K562 (cell line): ENCODE measurements around the gene THAP8. TPM values are rescaled to one million over a fixed set of nuclear protein-coding genes. Genes with fewer than 3 reads are reported as not detected.
A peak's percentile ranks its signal among the peaks of the same experiment; 100 is the strongest.

ENCODE experiments used
- BRF1 ChIP-seq: IDR thresholded peaks from 3 replicates; pipeline ENCODE4 v1.6.1; 2011; ENCODE audit warnings: borderline replicate concordance, mild to moderate bottlenecking; ENCODE audit not compliant: insufficient read length; ENCODE audit errors: extremely low read depth
- BRF2 ChIP-seq: IDR thresholded peaks from 3 replicates; pipeline ENCODE4 v1.6.1; 2011; ENCODE audit warnings: borderline replicate concordance, mild to moderate bottlenecking; ENCODE audit not compliant: insufficient read length, insufficient read depth
- CC2D1A ChIP-seq: fragments of 450-650 bp; IDR thresholded peaks from 2 replicates; pipeline ENCODE4 v1.6.1; 2017; ENCODE audit warnings: mild to moderate bottlenecking
- ELF4 ChIP-seq: fragments of 450-650 bp; formaldehyde crosslinking; IDR thresholded peaks from 2 replicates; pipeline ENCODE4 v1.4.0; 2022; ENCODE audit warnings: missing genetic modification characterization
- KAT7 ChIP-seq: sonication (generic); formaldehyde crosslinking; IDR thresholded peaks from 2 replicates; pipeline ENCODE4 v1.8.0; 2022; ENCODE audit warnings: missing genetic modification reagents, mild to moderate bottlenecking, borderline replicate concordance
- MCM5 ChIP-seq: fragments of 450-650 bp; IDR thresholded peaks from 2 replicates; pipeline ENCODE4 v1.6.1; 2016; ENCODE audit warnings: low read depth
- MIER1 ChIP-seq: fragments of 450-650 bp; IDR thresholded peaks from 2 replicates; pipeline ENCODE4 v1.6.1; 2016; ENCODE audit warnings: antibody characterized with exemption, mild to moderate bottlenecking, low read depth
- MYC ChIP-seq, 2 experiments: fragments of 250-450 bp in 1 of 2; sonication (Bioruptor Pico) in 1 of 2; IDR thresholded peaks; 2 replicates each; pipeline versions ENCODE4 v1.5.1 to v1.6.1; 2012 to 2021; ENCODE audit warnings: low read depth in 2 of 2, borderline replicate concordance in 1 of 2, improper control_type of control experiment in 1 of 2, low read length in 1 of 2, mild to moderate bottlenecking in 1 of 2, moderate library complexity in 1 of 2
- PKNOX1 ChIP-seq: fragments of 450-650 bp; IDR thresholded peaks from 2 replicates; pipeline ENCODE4 v1.6.1; 2016
- ZNF318 ChIP-seq, 2 experiments: fragments of 450-650 bp; IDR thresholded peaks; 2 replicates each; pipeline ENCODE4 v1.6.1; 2016; ENCODE audit warnings: mild to moderate bottlenecking in 2 of 2, borderline replicate concordance in 1 of 2, low read depth in 1 of 2, moderate library complexity in 1 of 2
- polyA plus RNA-seq, 8 experiments: library from polyadenylated mRNA; depleted of rRNA in 4 of 8; stranded (reverse) in 5 of 8; unstranded in 3 of 8; fragments of >200 nt; fragmentation: Nextera tagmentation in 2 of 8; fragmentation: Illumina TruSeq in 1 of 8; extraction: Ambion mirVana in 2 of 8; extraction: Trizol in 1 of 8; gene quantifications; 2 replicates each; pipeline versions ENCODE4 v1.2.1 to v1.2.3, GENCODE V29; 2011 to 2014; ENCODE audit warnings: inconsistent platforms in 1 of 8, missing spikeins in 1 of 8
- total RNA-seq, 7 experiments: library from RNA; depleted of rRNA in 6 of 7; stranded (reverse); fragments of >200 nt in 6 of 7; fragmentation: Illumina TruSeq in 2 of 7; extraction: Trizol in 2 of 7; gene quantifications; 2 replicates each; pipeline versions ENCODE4 v1.2.1 to v1.2.3, GENCODE V29; 2011 to 2021; ENCODE audit warnings: low replicate concordance in 1 of 7

The THAP8 gene
- total and polyA plus RNA-seq, 9 of the 15 experiments (the other 6 are each of a cell fraction or from before 2014, with no cell fraction given) = 0.11 to 2.0 (median 0.94) TPM

GRCh38 chr19:36014012-36014924 lies 39.8 kb downstream of the THAP8 start, which contains the start of gene ALKBH6 (continued):
- TF ChIP-seq BRF1 (no peak), MYC (IDR thresholded peaks at IDR 0.05; ENCODE audit: low read depth, low read length) (peak; percentile 83), MYC (CRISPR knock-in tag; IDR thresholded peaks at IDR 0.05; ENCODE audit: borderline replicate concordance, low read depth) (no peak), KAT7 (CRISPR knock-in tag) (no peak), CC2D1A (no peak), BRF2 (no peak), ELF4 (CRISPR knock-in tag) (peak; percentile 85), MCM5 (no peak), PKNOX1 (peak; percentile 88), MIER1 (peak; percentile 36; the same call in 1 of the 2 replicates), ZNF318 (IDR thresholded peaks at IDR 0.05; ENCODE audit: borderline replicate concordance in 1 of 2, low read depth in 1 of 2) (no peak)
- TF ChIP-seq, all 486 proteins: peak for 90
